ENCODE results near the gene RHOC.

RHOC gene

DNA sequence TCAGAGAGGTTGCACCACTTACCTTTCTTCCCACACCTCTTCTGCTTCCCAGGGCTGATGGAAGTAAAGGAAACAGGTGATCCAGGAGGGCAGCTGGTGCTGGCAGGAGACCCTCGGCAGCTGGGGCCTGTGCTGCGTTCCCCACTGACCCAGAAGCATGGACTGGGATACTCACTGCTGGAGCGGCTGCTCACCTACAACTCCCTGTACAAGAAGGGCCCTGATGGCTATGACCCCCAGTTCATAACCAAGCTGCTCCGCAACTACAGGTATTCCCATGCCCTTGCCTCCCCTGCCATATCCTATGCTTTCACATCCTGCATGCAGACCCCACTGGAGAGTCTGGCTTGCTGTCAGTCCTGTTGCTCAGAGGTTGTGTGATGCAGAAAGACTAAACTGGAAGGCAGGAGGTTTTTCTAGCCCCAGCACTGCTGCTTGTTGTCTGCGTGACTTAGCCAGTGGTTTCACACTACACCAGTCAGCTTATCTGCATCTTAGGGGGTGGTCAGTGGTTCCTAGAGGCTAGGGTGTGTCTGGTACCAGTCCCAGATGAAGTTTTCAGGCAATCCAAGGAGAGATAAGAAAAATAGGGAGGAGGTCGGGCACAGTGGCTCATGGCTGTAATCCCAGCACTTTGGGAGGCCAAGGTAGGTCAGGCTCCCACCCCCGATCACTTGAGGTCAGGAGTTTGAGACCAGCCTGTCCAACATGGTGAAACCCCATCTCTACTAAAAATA is 10.2 kb downstream of the RHOC start:
- no peak overlapping the region for H3K27ac ChIP-seq
- TF ChIP-seq, protein P1, sequence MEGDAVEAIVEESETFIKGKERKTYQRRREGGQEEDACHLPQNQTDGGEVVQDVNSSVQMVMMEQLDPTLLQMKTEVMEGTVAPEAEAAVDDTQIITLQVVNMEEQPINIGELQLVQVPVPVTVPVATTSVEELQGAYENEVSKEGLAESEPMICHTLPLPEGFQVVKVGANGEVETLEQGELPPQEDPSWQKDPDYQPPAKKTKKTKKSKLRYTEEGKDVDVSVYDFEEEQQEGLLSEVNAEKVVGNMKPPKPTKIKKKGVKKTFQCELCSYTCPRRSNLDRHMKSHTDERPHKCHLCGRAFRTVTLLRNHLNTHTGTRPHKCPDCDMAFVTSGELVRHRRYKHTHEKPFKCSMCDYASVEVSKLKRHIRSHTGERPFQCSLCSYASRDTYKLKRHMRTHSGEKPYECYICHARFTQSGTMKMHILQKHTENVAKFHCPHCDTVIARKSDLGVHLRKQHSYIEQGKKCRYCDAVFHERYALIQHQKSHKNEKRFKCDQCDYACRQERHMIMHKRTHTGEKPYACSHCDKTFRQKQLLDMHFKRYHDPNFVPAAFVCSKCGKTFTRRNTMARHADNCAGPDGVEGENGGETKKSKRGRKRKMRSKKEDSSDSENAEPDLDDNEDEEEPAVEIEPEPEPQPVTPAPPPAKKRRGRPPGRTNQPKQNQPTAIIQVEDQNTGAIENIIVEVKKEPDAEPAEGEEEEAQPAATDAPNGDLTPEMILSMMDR (IDR thresholded peaks at IDR 0.05): no peak
- no peak for DNase-seq (ENCODE audit: low spot score)
- H3K4me3 ChIP-seq: no peak overlapping the region

DNA sequence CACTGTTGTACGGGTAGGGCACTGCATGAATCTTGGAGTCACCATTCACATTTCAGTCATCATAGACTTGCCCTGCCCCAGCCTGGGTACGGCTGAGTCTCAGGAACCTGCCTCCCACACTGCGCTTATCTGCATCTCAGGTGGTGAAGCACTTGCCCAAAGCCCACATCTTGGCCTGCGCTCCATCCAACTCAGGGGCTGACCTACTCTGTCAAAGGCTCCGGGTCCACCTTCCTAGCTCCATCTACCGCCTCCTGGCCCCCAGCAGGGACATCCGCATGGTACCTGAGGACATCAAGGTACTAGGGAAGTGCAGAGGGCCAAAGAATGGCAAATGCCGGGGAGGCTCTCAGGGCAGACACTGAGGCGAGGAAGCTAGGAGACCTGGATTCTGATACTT is 11.7 kb downstream of the RHOC start:
- DNase-seq (ENCODE audit: low spot score): no peak
- TF ChIP-seq, protein P1 (IDR thresholded peaks at IDR 0.05): no peak
- no peak overlapping the region for H3K4me3 ChIP-seq
- H3K27ac ChIP-seq: no peak overlapping the region

DNA sequence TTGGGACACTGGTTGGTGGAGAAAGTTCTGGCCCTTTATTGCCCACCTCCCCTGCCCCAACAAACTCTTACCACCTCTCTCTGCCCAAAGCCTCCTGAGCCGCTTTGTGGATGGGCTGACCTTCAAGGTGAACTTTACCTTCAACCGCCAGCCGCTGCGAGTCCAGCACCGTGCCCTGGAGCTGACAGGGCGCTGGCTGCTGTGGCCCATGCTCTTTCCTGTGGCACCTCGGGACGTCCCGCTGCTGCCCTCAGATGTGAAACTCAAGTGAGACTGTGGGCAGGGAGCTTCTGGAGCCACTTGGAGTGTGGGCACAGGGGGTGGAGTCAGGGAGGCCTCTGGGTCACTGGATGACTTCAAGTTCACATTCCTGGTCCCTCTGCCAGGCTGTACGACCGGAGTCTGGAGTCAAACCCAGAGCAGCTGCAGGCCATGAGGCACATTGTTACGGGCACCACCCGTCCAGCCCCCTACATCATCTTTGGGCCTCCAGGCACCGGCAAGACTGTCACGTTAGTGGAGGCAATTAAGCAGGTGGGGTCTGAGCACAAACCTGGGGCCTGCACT is 12.5 kb downstream of the RHOC start:
- Histone ChIP-seq H3K27ac (no peak overlapping the region), H3K4me3 (no peak overlapping the region)
- TF ChIP-seq, protein P1 (IDR thresholded peaks at IDR 0.05): no peak
- DNase-seq (ENCODE audit: low spot score): no peak

DNA sequence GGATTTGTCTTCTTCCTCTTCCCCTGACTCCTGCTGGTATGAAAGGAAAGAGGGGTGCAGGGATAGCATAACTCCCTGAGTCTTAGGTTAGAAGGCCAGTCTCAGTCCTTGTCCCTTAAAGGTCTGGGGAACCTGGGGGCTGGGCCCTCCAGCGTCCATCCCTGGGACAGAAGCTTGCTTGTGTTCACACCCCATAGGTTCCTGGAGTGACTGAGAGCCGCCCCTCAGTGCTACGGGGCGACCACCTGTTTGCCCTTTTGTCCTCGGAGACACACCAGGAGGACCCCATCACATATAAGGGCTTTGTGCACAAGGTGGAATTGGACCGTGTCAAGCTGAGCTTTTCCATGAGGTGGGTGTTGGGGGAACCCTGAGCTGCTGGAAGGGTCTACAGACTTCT is 13.1 kb downstream of the RHOC start:
- DNase-seq (ENCODE audit: low spot score): no peak

DNA sequence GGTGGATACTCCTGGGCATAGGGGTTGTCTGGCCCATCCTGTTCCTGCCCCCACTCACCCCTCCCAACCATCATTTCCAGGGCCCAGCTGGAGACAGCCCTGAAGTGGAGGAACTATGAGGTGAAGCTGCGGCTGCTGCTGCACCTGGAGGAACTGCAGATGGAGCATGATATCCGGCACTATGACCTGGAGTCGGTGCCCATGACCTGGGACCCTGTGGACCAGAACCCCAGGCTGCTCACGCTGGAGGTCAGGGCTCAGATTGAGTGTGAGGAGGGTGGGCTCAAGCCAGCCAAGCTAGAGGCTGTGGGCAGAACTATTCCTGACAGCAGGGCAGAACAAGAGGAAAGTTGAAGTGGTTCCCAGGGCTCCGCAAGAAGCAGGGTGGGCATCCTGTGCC is 14.2 kb downstream of the RHOC start:
- DNase-seq (ENCODE audit: low spot score): no peak
- Histone ChIP-seq H3K4me3 (no peak overlapping the region), H3K27ac (no peak overlapping the region)
- TF ChIP-seq, protein P1 (IDR thresholded peaks at IDR 0.05): no peak

More for the DNA sequence above, 13.1 kb downstream of the RHOC start:
- H3K4me3 ChIP-seq: no peak overlapping the region
- TF ChIP-seq, protein P1 (IDR thresholded peaks at IDR 0.05): no peak
- no peak overlapping the region for H3K27ac ChIP-seq

DNA sequence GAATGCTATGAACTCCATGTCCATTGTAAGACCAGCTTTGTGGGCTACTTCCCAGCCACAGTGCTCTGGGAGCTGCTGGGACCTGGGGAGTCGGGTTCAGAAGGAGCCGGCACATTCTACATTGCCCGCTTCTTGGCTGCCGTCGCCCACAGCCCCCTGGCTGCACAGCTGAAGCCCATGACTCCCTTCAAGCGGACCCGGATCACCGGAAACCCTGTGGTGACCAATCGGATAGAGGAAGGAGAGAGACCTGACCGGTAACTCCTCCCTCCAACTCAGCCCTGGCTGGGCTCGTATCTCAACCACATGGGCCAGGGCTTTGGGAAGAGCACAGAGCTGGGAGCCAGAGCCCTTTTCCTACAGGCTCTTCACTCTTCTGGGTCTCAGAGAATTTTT is 17.1 kb downstream of the RHOC start:
- TF ChIP-seq, protein P1 (IDR thresholded peaks at IDR 0.05): no peak
- Histone ChIP-seq H3K27ac (no peak overlapping the region), H3K4me3 (no peak overlapping the region)
- no peak for DNase-seq (ENCODE audit: low spot score)

All from coronary artery (tissue), 2 donors.